ENCODE data around the gene CRIP3. TPM values are rescaled to one million over a fixed set of nuclear protein-coding genes. Genes with fewer than 3 reads are reported as not detected.

CRIP3 gene
- total RNA-seq, 5 donors from 2014 or later (not counting 1 experiment from before 2014, with no cell fraction given) = 1.3 to 4.2 (median 2.8) TPM

- peaks cover 13 to 16% of the 10 kb centered on the region in 2 donors for H3K27me3 Mint-ChIP-seq
- 40% methylated on average over 1 of the region's 3 CpGs for WGBS (ENCODE audit: insufficient coverage)
- no peak overlapping the region for H3K27ac Mint-ChIP-seq
- H3K36me3 Mint-ChIP-seq = no peaks in the 10 kb centered on the region
- Histone ChIP-seq H3K9me3 (no peaks in the 10 kb centered on the region), H3K4me1 (ENCODE audit: control insufficient read depth in 1 of 2, extremely low read depth in 1 of 2, insufficient read depth in 2 of 2, low read length in 2 of 2) (no peaks in the 10 kb centered on the region), H3K4me3 (ENCODE audit: control insufficient read depth in 1 of 2, extremely low read depth in 1 of 2, low read length in 1 of 2) (no peak overlapping the region), H3K27me3 (replicated peaks in 1 of 2; ENCODE audit: control insufficient read depth in 2 of 2, extremely low read depth in 1 of 2, insufficient read depth in 2 of 2, low read length in 1 of 2) (peaks cover 0 to 21% of the 10 kb centered on the region in 2 experiments), H3K36me3 (ENCODE audit: control insufficient read depth in 2 of 2, extremely low read depth in 1 of 2, insufficient read depth in 1 of 2, low read length in 1 of 2) (no peaks in the 10 kb centered on the region), H3K27ac (ENCODE audit: low read length) (no peak overlapping the region)
- ChIA-PET POLR2A (no interaction called here), CTCF (interaction anchor here in 1 of 2 donors (0.6 kb wide), 1 partner anchor 52 kb away, joined by 3 read pairs; no protein-coding TSS in a partner anchor)
- DNase-seq (no peak), ATAC-seq (replicated peaks in 1 of 4) (no peak)
- H3K4me3 Mint-ChIP-seq = no peak overlapping the region
- no peaks in the 10 kb centered on the region for H3K9me3 Mint-ChIP-seq
- H3K4me1 Mint-ChIP-seq = peaks cover 0 to 2% (median 0%) of the 10 kb centered on the region in 3 donors
Measured at GRCh38 chr6:43290339-43290904, 18.2 kb downstream of the CRIP3 start.

GRCh38 chr6:43287717-43288679 is 20.6 kb downstream of the CRIP3 start:
- Histone ChIP-seq H3K27me3 (replicated peaks in 1 of 2; ENCODE audit: control insufficient read depth in 2 of 2, extremely low read depth in 1 of 2, insufficient read depth in 2 of 2, low read length in 1 of 2) (peaks cover 0 to 41% of the 10 kb centered on the region in 2 experiments), H3K27ac (ENCODE audit: low read length) (no peak overlapping the region), H3K36me3 (ENCODE audit: control insufficient read depth in 2 of 2, extremely low read depth in 1 of 2, insufficient read depth in 1 of 2, low read length in 1 of 2) (no peaks in the 10 kb centered on the region), H3K4me3 (ENCODE audit: control insufficient read depth in 1 of 2, extremely low read depth in 1 of 2, low read length in 1 of 2) (no peak overlapping the region), H3K9me3 (no peaks in the 10 kb centered on the region), H3K4me1 (ENCODE audit: control insufficient read depth in 1 of 2, extremely low read depth in 1 of 2, insufficient read depth in 2 of 2, low read length in 2 of 2) (no peaks in the 10 kb centered on the region)
- H3K4me3 Mint-ChIP-seq = no peak overlapping the region
- WGBS (ENCODE audit: insufficient coverage) = 73% methylated on average over 3 of the region's 7 CpGs
- peaks cover 13 to 20% of the 10 kb centered on the region in 2 donors for H3K27me3 Mint-ChIP-seq
- POLR2A ChIA-PET = no interaction called here
- H3K4me1 Mint-ChIP-seq = peaks cover 0 to 2% (median 0%) of the 10 kb centered on the region in 3 donors
- no peak overlapping the region for H3K27ac Mint-ChIP-seq
- H3K9me3 Mint-ChIP-seq = no peaks in the 10 kb centered on the region
- DNase-seq (no peak), ATAC-seq (replicated peaks in 1 of 4) (no peak)
- CTCF ChIA-PET = no interaction called here
- H3K36me3 Mint-ChIP-seq = no peaks in the 10 kb centered on the region

GRCh38 chr6:43286980-43287716 is 21.5 kb downstream of the CRIP3 start:
- CTCF ChIA-PET = interaction anchor here in 1 of 2 donors (0.7 kb wide), 1 partner anchor 556 kb away, joined by 4 read pairs; no protein-coding TSS in a partner anchor
- Mint-ChIP-seq H3K27ac (no peak overlapping the region), H3K36me3 (no peaks in the 10 kb centered on the region), H3K4me3 (no peak overlapping the region), H3K9me3 (no peaks in the 10 kb centered on the region), H3K27me3 (peaks cover 17 to 27% of the 10 kb centered on the region in 2 donors), H3K4me1 (peaks cover 0 to 2% (median 0%) of the 10 kb centered on the region in 3 donors)
- H3K4me1 ChIP-seq (ENCODE audit: control insufficient read depth in 1 of 2, extremely low read depth in 1 of 2, insufficient read depth in 2 of 2, low read length in 2 of 2) = no peaks in the 10 kb centered on the region
- no peaks in the 10 kb centered on the region for H3K36me3 ChIP-seq (ENCODE audit: control insufficient read depth in 2 of 2, extremely low read depth in 1 of 2, insufficient read depth in 1 of 2, low read length in 1 of 2)
- POLR2A ChIA-PET = no interaction called here
- DNase-seq (no peak), ATAC-seq (replicated peaks in 1 of 4) (no peak)
- no peaks in the 10 kb centered on the region for H3K9me3 ChIP-seq
- H3K27ac ChIP-seq (ENCODE audit: low read length) = no peak overlapping the region
- peaks cover 0 to 47% of the 10 kb centered on the region in 2 experiments for H3K27me3 ChIP-seq (replicated peaks in 1 of 2; ENCODE audit: control insufficient read depth in 2 of 2, extremely low read depth in 1 of 2, insufficient read depth in 2 of 2, low read length in 1 of 2)
- no peak overlapping the region for H3K4me3 ChIP-seq (ENCODE audit: control insufficient read depth in 1 of 2, extremely low read depth in 1 of 2, low read length in 1 of 2)
- WGBS (ENCODE audit: insufficient coverage) = 58% methylated on average over 4 of the region's 10 CpGs

GRCh38 chr6:43286456-43286979 is 22.1 kb downstream of the CRIP3 start:
- DNase-seq (no peak), ATAC-seq (replicated peaks in 1 of 4) (no peak)
- Histone ChIP-seq H3K4me3 (ENCODE audit: control insufficient read depth in 1 of 2, extremely low read depth in 1 of 2, low read length in 1 of 2) (no peak overlapping the region), H3K4me1 (ENCODE audit: control insufficient read depth in 1 of 2, extremely low read depth in 1 of 2, insufficient read depth in 2 of 2, low read length in 2 of 2) (no peaks in the 10 kb centered on the region), H3K27me3 (replicated peaks in 1 of 2; ENCODE audit: control insufficient read depth in 2 of 2, extremely low read depth in 1 of 2, insufficient read depth in 2 of 2, low read length in 1 of 2) (peaks cover 0 to 51% of the 10 kb centered on the region in 2 experiments), H3K27ac (ENCODE audit: low read length) (no peak overlapping the region), H3K9me3 (no peaks in the 10 kb centered on the region), H3K36me3 (ENCODE audit: control insufficient read depth in 2 of 2, extremely low read depth in 1 of 2, insufficient read depth in 1 of 2, low read length in 1 of 2) (no peaks in the 10 kb centered on the region)
- Mint-ChIP-seq H3K36me3 (no peaks in the 10 kb centered on the region), H3K27ac (no peak overlapping the region), H3K9me3 (no peaks in the 10 kb centered on the region), H3K4me1 (peaks cover 0 to 2% (median 0%) of the 10 kb centered on the region in 3 donors), H3K27me3 (peaks cover 21 to 31% of the 10 kb centered on the region in 2 donors), H3K4me3 (no peak overlapping the region)
- 81% methylated on average over 3 of the region's 6 CpGs for WGBS (ENCODE audit: insufficient coverage)
- ChIA-PET POLR2A (no interaction called here), CTCF (no interaction called here)

- 89% methylated on average over 4 of the region's 5 CpGs for WGBS (ENCODE audit: insufficient coverage)
- no peaks in the 10 kb centered on the region for H3K4me1 ChIP-seq (ENCODE audit: control insufficient read depth in 1 of 2, extremely low read depth in 1 of 2, insufficient read depth in 2 of 2, low read length in 2 of 2)
- no peaks in the 10 kb centered on the region for H3K9me3 ChIP-seq
- no peak for ATAC-seq (replicated peaks in 1 of 4)
- H3K4me3 ChIP-seq (ENCODE audit: control insufficient read depth in 1 of 2, extremely low read depth in 1 of 2, low read length in 1 of 2) = no peak overlapping the region
- no peak for DNase-seq
- peaks cover 23 to 35% of the 10 kb centered on the region in 2 donors for H3K27me3 Mint-ChIP-seq
- H3K27ac ChIP-seq (ENCODE audit: low read length) = no peak overlapping the region
- no peaks in the 10 kb centered on the region for H3K36me3 Mint-ChIP-seq
- H3K9me3 Mint-ChIP-seq = no peaks in the 10 kb centered on the region
- no peak overlapping the region for H3K27ac Mint-ChIP-seq
- H3K27me3 ChIP-seq (replicated peaks in 1 of 2; ENCODE audit: control insufficient read depth in 2 of 2, extremely low read depth in 1 of 2, insufficient read depth in 2 of 2, low read length in 1 of 2) = peaks cover 0 to 55% of the 10 kb centered on the region in 2 experiments
- H3K36me3 ChIP-seq (ENCODE audit: control insufficient read depth in 2 of 2, extremely low read depth in 1 of 2, insufficient read depth in 1 of 2, low read length in 1 of 2) = no peaks in the 10 kb centered on the region
- H3K4me3 Mint-ChIP-seq = no peak overlapping the region
- ChIA-PET CTCF (no interaction called here), POLR2A (no interaction called here)
- H3K4me1 Mint-ChIP-seq = peaks cover 0 to 2% (median 0%) of the 10 kb centered on the region in 3 donors
Measured at GRCh38 chr6:43285832-43286231, 22.8 kb downstream of the CRIP3 start.

All from T-cell (primary cell).